ENCODE data around the gene ACTRT2.

Gene ACTRT2

DNA sequence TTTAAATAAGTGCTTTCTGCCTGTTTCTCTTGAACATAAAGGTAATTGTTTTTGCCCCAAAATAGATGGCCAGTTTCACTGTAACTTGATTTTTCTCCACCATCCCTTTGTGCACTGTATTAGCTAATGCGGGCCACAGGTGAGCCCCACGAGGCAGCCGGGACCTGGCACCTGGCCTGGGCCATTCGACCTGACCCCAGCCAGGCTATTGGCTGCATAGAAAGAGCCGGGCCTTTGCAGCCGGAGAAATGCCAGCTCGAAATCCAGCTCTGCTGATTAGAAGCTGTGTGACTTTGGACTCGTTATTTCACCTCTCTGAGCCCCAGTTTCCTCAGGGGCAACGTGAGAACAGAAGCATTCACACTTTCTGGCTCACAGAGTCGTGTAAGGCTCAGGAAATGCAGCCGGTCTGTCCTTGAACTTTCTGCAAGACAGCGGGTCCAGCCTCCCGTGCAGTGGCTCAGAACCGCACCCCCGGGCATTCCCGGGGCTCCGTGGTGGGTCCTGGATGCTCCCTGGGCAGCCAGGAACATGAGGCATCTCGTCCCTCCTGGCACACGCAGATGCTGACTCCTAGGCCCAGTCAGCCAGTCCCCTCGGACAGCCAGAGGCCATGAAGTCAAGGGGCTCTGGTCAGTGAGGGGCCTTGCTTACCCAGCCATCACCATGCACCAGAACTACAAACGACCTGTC lies 37.4 kb upstream of the ACTRT2 start:
- DNase-seq = no peak

DNA sequence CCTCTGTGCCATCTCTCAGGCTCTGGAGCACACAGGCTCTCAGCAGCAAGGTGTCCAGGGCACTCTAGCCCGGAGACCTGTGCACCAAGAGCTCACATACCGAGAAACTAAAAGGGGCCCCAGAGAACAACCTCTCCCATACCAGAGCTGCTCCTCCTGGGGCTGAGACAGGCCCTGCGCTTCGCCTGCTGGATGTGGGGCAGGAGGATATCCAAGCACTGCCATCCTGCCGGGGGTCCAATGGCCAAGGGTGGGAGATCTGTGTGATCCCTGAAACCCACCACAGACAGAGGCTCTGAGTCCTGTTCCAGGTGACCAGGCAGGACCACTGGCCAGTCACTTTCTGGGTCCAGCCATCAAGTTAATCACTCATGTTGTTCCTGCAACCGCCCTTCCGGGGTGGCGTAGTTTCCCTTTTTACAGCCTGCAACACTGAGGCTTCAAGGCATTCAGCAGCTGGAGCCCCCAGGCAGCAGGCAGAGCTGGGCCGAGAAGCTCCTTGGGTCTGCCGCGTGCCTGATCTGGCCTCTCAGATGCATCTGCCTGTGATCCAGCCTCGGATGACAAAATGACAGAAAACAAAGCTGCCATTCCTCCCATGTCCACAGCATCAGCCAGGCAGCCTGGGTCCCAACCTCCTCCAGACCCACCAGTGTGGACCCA lies 36.7 kb upstream of the ACTRT2 start:
- DNase-seq = no peak

- no peak for DNase-seq
Observed at GRCh38 chr1:2985067-2985561, 36.2 kb upstream of the ACTRT2 start.

DNA sequence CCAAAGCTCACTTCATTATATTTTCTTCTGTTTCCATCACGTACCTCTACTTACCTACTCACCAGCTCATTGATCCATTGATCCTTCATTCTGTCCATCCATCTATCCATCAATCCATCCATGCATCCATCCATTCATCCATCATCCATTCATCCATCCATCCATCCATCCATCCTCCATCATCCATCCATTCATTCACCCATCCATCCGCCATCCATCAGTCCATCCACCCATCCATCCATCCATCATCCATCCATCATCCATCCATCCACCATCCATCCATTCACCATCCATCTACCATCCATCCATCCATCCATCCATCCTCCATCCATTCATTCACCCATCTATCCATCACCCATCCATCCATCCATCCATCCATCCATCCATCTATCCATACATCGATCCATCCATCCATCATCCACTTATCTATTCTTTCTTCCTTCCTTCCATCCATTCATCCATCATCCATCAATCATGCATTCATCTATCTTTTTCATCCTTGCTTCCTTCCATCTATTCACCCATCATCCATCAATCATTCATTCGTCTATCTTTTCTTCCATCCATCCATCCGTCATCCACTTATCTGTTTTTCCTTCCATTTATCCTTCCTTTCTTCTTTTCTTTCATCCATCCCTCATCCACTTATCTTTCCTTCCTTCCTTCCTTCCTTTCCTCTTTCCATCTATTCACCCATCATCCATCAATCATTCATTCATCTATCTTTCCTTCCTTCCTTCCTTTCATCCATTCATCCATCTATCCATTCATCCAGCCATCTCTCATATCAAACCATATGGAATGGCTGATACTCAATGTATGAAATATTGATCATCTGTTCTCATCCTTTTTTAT lies 35.3 kb upstream of the ACTRT2 start:
- DNase-seq = no peak

GRCh38 chr1:2986549-2987305 lies 34.5 kb upstream of the ACTRT2 start:
- DNase-seq = no peak

DNA sequence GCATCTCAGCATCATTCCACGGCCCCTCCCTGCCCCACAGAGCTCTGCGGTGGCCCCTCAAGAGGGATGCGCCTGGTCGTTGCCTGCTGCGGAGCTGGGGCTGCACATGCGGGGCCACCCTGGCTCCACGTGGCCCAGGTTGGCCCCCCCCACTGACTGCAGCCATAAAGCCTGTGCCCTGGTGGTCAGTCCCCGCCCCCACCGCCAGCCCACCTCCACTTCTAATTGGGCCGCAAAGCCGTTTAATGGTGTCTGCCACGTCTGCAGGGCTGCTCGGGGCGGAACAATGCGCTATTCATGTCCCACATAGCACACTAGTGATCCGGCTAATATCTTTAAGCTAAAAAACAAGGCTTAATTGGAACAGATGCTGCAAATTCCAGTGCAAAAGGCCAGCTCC lies 33.5 kb upstream of the ACTRT2 start:
- DNase-seq = no peak

- DNase-seq = no peak
Observed at GRCh38 chr1:2988256-2988655, 33.0 kb upstream of the ACTRT2 start.

GRCh38 chr1:2989185-2989584 lies 32.1 kb upstream of the ACTRT2 start:
- DNase-seq = no peak

GRCh38 chr1:2989976-2990375 lies 31.3 kb upstream of the ACTRT2 start:
- DNase-seq = no peak

DNA sequence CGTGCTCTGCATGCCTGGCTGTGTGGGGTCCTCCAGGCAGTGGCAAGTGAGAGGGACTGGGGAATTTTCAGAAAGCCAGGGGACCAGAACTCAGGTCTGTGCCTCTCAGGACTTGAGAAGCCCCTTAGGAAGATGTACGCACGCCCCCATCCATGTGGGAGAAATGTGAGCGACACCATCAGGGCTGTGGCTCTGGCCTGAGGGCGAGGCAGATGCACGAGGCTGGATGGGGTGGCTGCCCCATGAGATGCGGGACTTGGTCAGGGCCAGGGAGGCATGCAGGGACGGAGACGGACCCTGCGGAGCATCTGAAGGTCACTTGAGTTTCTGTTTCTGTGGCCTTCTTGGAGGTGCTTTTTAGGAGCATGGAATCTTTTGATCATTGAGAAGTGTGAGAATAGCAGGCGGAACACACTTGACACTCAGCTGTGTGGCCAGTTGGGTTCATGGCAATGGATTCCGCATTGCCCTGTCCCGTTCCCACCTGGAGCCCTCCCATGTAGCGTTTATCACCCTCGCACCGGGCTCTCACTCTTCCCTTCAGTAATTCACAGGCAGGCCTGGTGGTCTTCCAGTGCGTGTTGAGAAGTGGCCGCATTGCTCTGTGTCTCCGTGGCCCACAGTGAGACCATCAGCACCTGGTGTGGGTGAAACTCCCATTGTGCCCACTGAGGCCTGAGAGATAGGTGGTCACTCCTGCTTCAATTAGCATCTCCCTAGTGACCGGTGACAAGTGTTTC lies 30.7 kb upstream of the ACTRT2 start:
- no peak for DNase-seq

DNA sequence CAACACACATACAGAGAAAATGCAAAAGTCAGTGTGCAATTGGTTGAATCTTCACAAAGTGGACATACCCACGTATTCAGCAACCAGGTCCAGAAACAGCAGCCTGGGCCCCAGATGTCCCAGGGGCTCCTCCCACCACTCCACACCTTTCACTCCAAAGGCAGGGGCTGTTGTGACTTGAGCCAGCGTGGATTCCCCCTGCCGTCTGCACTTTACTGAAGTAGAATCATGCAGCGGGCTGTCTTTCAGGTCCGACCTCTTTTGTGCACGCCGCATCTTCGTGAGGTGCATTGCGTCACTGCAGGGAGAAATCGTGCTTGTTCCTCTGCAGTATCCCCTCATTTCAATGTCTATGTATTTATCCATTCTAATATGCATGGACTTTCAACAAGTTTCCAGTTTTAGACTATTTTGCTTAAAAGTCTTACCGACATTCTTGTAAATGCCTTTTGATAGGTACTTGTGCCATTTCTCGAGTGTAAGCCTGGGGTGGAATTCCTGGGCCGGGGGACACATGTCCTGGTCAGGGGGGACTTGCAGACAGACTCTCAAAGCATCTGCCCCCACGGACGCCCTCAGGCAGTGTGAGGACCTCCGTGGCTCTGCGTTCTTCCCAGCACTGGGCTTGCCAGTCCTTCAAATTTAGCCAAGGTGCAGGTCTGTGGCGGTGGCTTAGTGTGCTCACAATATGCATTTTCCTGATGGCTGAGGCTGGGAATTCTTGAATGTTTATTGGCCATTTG lies 29.3 kb upstream of the ACTRT2 start:
- DNase-seq = no peak

DNA sequence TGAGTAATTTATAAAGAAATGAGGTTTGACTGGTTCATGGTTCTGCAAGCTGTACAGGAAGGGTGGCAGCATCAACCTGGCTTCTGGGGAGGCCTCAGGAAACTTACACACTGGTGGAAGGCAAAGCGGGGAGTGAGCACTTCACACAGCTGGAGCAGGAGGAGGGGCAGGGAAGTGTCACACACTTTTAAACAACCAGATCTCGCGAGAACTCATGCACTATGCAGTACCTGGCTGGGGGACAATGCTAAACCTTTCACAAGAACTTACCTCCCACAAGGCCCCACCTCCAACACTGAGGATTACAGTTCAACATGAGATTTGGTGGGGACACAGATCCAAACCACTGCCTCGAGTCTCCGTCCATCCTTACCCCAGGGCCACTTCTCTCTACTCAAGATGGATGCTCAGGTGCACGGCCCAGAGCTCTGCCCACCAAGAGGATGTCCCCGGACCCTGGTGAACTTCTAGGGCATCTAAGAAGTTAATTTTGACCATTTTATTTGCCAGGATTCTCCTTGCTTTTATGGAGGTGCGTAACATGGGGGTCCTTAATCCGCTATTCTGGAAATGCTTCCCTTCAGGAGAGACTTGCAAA lies 22.7 kb upstream of the ACTRT2 start:
- DNase-seq = no peak

DNA sequence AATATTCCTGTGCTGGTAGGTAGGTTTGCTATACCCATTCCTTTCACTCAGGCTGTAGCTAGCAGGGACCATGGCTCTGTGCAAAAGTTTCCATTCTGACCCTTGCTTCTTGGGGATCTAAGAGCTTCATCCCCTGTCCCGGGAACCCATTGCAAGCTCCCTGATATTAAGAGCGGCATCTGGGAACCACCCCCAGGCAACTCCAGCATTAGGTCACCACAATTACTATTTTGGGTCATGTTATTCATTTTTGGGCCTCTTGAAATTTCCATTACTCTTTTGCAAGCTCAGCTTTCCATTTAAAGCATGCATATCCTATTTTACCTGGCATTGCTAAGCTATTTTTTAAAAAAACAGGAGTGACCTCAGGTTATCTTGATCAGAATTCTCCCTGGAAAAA lies 22.1 kb upstream of the ACTRT2 start:
- DNase-seq = no peak

- no peak for DNase-seq
Observed at GRCh38 chr1:2999571-2999970, 21.7 kb upstream of the ACTRT2 start.

GRCh38 chr1:3000214-3000613 lies 21.1 kb upstream of the ACTRT2 start:
- no peak for DNase-seq

- DNase-seq = no peak
Observed at GRCh38 chr1:3000671-3001470, 20.4 kb upstream of the ACTRT2 start.

DNA sequence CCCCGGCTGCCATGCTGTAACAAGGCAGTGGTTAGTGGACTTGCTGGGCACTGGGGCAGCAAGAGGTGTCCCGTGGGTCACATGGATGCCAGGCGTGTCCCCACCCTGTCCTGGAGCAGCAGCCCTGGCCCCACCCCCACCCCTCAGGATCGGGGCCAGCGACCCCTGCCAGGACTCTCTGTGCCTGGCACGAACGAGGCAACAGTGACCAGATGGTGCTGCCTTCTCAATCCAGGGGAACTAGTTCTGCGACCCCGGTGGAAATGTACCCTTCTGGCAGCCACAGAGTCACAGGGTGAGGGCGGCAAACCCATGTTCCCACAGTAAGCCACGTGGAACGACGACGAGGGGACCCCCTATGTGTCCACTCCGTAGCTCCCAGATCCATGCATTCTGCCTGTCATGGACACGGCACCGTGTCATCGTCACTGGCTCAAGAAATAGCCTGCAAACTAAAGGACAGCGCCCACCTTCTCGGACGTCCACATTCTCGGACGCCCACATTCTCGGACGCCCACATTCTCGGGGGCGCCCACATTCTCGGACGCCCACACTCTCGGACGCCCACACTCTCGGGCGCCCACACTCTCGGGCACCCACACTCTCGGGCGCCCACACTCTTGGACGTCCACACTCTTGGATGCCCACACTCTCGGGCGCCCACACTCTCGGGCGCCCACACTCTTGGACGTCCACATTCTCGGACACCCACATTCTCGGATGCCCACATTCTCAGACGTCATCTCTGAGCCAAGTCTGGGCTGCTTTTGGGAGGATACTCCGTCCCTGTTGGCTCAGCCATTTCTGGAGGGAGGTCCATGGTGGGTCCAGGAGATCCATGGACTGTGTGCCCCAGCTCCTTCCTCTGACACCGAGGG lies 19.6 kb upstream of the ACTRT2 start:
- DNase-seq = no peak

DNA sequence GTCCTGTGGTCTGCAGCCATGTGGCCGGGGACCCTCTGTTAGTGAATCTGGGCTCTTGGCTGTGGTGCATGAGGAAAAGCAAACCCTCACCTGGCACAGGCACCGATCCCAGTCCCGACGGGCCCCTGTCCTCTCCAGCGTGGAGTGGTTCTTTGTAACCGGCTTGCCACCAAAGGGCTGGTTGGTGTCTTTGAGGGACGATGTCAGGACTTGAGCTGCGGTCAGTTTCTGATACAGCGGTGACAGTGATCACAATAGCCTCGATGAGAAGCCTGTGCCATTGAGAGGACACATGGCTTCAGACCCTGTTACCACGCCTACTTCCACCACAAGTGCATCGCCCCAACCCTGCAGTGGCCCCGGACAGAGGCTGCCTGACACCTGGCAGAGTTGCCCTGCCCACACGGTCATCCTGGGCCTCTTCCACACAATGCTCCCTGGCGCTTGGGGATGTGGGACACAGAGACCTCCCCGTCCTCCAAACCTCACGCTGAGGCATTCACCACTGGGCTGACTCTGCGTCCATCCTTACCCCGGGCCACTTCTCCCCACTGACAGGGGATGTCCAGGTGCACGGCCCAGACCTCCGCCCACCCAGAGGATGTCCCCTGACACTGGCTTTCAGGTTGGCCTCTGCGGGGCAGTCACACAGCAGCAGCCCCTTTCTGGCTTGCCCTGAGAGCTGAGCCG lies 18.8 kb upstream of the ACTRT2 start:
- no peak for DNase-seq
